Measurements from ENCODE around the gene PIGU. TPM values are rescaled to one million over a fixed set of nuclear protein-coding genes. Genes with fewer than 3 reads are reported as not detected.
A peak's percentile ranks its signal among the peaks of the same experiment; 100 is the strongest.

Gene PIGU
- total RNA-seq, 1 donor from 2014 or later, result 12.3 TPM

GRCh38 chr20:34703424-34704176 is 26.7 kb upstream of the PIGU start:
- Histone ChIP-seq H3K4me3 (peak overlapping the region; percentile 89 to 96), H3K27ac (peak overlapping the region; percentile 99), H3K9me3 (no peaks in the 10 kb centered on the region), H3K4me1 (peaks cover 24% of the 10 kb centered on the region), H3K27me3 (no peaks in the 10 kb centered on the region), H3K36me3 (no peaks in the 10 kb centered on the region)
- intact Hi-C loops (cut with DNase I), result loop anchor here (10.0 kb wide), 1 partner anchor 169 kb away; no protein-coding TSS in a partner anchor
- TF ChIP-seq CTCF (IDR thresholded peaks at IDR 0.05) (no peak), POLR2AphosphoS5 (IDR thresholded peaks at IDR 0.05; ENCODE audit: insufficient read depth in 1 of 2, low read depth in 1 of 2) (no peak), POLR2A (IDR thresholded peaks at IDR 0.05) (no peak)
- DNase-seq (ENCODE audit: extremely low spot score in 2 of 2), result peak in 1 of 2 donors; percentile 90

- H3K9me3 ChIP-seq, result no peaks in the 10 kb centered on the region
- intact Hi-C loops (cut with DNase I), result loop anchor here (10.0 kb wide), 1 partner anchor 168 kb away; no protein-coding TSS in a partner anchor
- TF ChIP-seq CTCF (IDR thresholded peaks at IDR 0.05) (no peak), POLR2A (IDR thresholded peaks at IDR 0.05) (no peak), POLR2AphosphoS5 (IDR thresholded peaks at IDR 0.05; ENCODE audit: insufficient read depth in 1 of 2, low read depth in 1 of 2) (no peak)
- H3K4me1 ChIP-seq, result peaks cover 24% of the 10 kb centered on the region
- no peaks in the 10 kb centered on the region for H3K27me3 ChIP-seq
- peak overlapping the region; percentile 99 for H3K27ac ChIP-seq
- no peak for DNase-seq (ENCODE audit: extremely low spot score in 2 of 2)
- no peaks in the 10 kb centered on the region for H3K36me3 ChIP-seq
- H3K4me3 ChIP-seq, result peak overlapping the region; percentile 89 to 96
These were observed 26.1 kb upstream of the PIGU start for GRCh38 chr20:34703061-34703423.

GRCh38 chr20:34701405-34702085 is 24.7 kb upstream of the PIGU start:
- TF ChIP-seq POLR2A (IDR thresholded peaks at IDR 0.05) (no peak), CTCF (IDR thresholded peaks at IDR 0.05) (no peak), POLR2AphosphoS5 (IDR thresholded peaks at IDR 0.05; ENCODE audit: insufficient read depth in 1 of 2, low read depth in 1 of 2) (no peak)
- H3K4me3 ChIP-seq, result no peak overlapping the region
- no peaks in the 10 kb centered on the region for H3K36me3 ChIP-seq
- H3K4me1 ChIP-seq, result peaks cover 24% of the 10 kb centered on the region
- H3K9me3 ChIP-seq, result no peaks in the 10 kb centered on the region
- no peaks in the 10 kb centered on the region for H3K27me3 ChIP-seq
- H3K27ac ChIP-seq, result no peak overlapping the region
- no peak for DNase-seq (ENCODE audit: extremely low spot score in 2 of 2)
- intact Hi-C loops (cut with DNase I), result loop anchor here (10.0 kb wide), 1 partner anchor 167 kb away; no protein-coding TSS in a partner anchor

- Histone ChIP-seq H3K4me3 (no peak overlapping the region), H3K27me3 (no peaks in the 10 kb centered on the region), H3K4me1 (no peaks in the 10 kb centered on the region), H3K27ac (no peak overlapping the region), H3K9me3 (no peaks in the 10 kb centered on the region), H3K36me3 (no peaks in the 10 kb centered on the region)
- DNase-seq (ENCODE audit: extremely low spot score in 2 of 2), result no peak
- TF ChIP-seq POLR2A (IDR thresholded peaks at IDR 0.05), result no peak
- no peak for TF ChIP-seq CTCF (IDR thresholded peaks at IDR 0.05)
- no peak for TF ChIP-seq POLR2AphosphoS5 (IDR thresholded peaks at IDR 0.05; ENCODE audit: insufficient read depth in 1 of 2, low read depth in 1 of 2)
- intact Hi-C loops (cut with DNase I), result no loop called here
These were observed 16.5 kb upstream of the PIGU start for GRCh38 chr20:34693414-34693813.

GRCh38 chr20:34691838-34692237 is 14.9 kb upstream of the PIGU start:
- intact Hi-C loops (cut with DNase I), result no loop called here
- Histone ChIP-seq H3K36me3 (no peaks in the 10 kb centered on the region), H3K4me3 (no peak overlapping the region), H3K4me1 (no peaks in the 10 kb centered on the region), H3K9me3 (no peaks in the 10 kb centered on the region), H3K27ac (no peak overlapping the region), H3K27me3 (no peaks in the 10 kb centered on the region)
- no peak for DNase-seq (ENCODE audit: extremely low spot score in 2 of 2)
- TF ChIP-seq CTCF (IDR thresholded peaks at IDR 0.05) (no peak), POLR2AphosphoS5 (IDR thresholded peaks at IDR 0.05; ENCODE audit: insufficient read depth in 1 of 2, low read depth in 1 of 2) (no peak), POLR2A (IDR thresholded peaks at IDR 0.05) (no peak)
